ENCODE data around the gene DCLK3.

DCLK3 gene

DNA sequence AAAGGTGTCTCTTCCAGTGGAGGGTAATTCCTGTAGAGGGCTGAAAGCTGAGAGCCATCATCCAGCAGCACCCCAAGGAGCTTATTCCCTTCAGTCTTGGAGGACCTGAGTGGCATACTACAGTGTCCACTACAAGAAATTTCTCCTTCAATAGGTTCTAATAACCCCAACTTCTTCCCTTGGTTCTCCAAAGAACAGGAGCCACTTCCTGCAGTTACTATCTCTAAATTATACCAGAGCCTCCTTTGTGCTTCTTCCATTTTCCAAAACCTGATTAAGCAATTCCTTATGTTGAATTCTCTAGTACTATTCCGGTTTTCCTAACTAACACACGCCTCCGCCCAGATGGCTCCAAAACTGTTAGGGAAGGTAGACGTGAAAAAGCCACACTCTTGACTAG is 50.4 kb downstream of the DCLK3 start:
- FAIRE-seq (no peak), DNase-seq (ENCODE audit: extremely low spot score, insufficient read length, low read depth) (no peak)

DNA sequence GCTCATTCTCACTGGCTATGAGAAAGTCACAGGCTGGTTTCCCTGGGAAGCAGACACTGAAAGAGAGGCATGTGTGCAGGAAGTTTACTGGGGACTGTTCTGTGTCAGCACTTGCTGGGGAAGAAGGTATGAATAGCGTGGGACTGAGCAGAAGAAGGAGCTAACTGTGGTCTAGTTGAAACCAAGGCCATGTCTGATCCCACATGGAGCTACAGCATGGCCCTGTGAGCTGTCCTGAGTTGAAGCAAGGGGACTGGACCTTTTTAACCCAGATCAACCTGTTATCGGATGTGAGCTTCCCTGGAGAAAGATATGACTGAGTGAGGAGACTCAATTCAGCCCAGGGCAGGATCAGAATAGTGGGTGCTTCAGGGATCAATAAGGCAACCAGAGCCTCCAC is 53.7 kb downstream of the DCLK3 start:
- DNase-seq (ENCODE audit: extremely low spot score, insufficient read length, low read depth) (no peak), FAIRE-seq (no peak)

- no peak for FAIRE-seq
Observed at GRCh38 chr3:36709826-36710365, 54.5 kb downstream of the DCLK3 start.

DNA sequence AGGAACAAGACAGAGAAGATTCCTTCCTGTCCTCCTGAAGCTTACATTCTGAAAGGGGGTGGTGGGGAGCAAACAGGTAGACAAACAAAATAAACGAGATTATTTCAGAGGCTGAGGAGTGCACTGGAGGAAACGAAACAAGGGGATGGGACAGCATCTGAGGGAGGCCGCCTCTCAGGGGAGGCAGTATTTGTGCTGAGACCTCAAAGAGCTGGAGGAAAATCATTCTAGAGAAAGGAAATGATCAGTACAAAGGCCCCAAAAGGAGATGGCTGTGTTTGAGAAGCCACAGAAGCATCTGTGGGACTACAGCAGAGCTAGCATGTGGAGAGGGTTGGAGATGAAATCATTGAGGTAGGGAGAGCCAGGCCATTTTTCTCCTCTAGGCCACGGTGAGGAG is 55.1 kb downstream of the DCLK3 start:
- DNase-seq (ENCODE audit: extremely low spot score, insufficient read length, low read depth) (no peak), FAIRE-seq (no peak)

More at GRCh38 chr3:36709826-36710365, 54.5 kb downstream of the DCLK3 start:
- DNase-seq (ENCODE audit: extremely low spot score, insufficient read length, low read depth), result no peak

GRCh38 chr3:36707623-36708409 is 56.5 kb downstream of the DCLK3 start:
- FAIRE-seq (no peak), DNase-seq (ENCODE audit: extremely low spot score, insufficient read length, low read depth) (no peak)

DNA sequence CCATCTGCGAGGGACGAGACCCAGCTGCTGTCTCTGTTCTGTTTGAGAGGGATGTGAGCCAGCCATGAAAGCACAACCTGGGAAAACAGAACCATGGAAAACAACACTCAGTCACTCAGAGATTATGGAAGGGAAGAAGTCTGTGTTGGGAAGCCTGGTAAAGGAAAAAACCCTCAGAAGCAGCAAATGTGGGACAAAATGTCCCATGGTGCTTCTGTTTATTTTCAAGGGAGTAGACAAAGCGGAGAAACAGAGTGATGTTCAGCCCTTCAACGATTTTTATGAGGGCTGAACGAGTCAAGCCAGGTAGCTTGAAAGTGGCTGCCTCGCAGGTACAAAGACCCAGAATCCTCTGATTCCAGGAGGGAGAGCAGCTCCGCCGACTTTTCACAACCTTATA is 59.3 kb downstream of the DCLK3 start:
- FAIRE-seq (no peak), DNase-seq (ENCODE audit: extremely low spot score, insufficient read length, low read depth) (no peak)

DNA sequence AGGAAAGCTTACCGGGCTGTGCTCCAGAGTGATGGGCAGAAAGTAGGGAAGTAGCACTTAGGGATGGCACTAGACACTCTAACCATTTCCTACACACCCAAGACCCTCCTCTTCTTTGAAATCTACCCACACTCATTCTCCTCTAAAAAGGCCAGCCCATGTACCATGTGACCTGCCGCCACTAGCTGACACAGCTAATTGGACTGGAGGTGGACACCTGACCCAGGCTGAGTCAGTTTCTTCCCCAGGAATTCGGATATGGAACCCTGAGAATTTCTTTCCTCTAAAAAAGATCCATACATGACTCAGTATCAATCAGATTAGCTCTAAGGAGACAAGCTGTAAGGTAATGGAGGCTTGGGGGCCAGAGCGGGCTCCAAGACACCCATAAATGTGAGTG is 60.1 kb downstream of the DCLK3 start:
- FAIRE-seq (no peak), DNase-seq (ENCODE audit: extremely low spot score, insufficient read length, low read depth) (no peak)

- no peak for FAIRE-seq
Observed at GRCh38 chr3:36701249-36701572, 63.1 kb downstream of the DCLK3 start.

DNA sequence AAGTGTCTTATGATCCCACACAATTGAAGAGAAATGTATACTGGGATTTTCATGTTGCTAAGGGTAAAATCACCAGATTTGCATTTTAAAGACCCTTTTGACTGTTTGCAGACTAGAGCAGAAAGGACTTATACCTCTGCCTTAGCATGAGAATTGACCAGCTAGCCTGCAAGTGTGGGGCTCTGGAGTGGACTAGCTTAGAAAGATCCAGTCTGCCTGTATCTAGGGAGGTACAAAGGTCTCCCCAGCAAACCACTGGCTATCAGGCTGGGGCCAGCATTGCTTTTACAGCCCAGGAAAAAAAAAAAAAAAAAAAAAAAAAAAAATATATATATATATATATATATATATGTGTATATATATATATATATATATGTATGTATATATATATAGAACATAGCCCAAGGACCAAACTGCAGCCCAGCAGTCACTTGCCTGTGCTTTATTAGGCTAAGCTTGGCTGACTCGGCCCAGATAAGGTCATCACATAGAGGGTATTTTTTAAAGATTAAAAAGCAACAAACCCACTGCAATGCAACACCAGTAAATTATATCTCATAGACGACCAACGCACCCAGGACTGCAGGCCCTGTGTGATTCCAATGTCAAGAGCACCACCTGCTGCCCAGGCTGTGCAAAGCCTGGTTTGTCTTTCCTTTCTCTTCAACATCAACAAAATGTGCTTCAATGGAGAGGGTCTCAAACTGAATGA is 63.7 kb downstream of the DCLK3 start:
- peak; percentile 28 for DNase-seq (ENCODE audit: extremely low spot score, insufficient read length, low read depth)
- peak; percentile 62 for FAIRE-seq

More at GRCh38 chr3:36701249-36701572, 63.1 kb downstream of the DCLK3 start:
- no peak for DNase-seq (ENCODE audit: extremely low spot score, insufficient read length, low read depth)

DNA sequence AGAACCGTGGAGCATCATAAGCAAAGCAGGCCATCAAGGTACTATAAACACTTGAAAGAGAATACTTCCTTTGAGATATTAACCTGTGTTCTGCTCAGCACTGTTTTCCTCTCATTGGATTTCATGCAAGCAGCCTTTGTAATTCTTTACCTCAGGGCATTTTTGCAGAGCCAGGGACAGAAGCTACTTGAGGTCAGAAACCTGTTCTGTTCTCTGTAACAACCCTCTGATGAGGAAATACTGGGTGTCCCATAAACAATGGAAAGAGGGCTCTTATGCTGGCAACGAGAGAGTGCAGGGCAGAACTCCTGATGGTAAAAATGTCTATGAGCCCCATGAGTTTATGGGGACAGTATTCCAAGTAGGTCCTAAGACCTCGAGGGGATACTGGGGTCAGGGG is 66.0 kb downstream of the DCLK3 start:
- no peak for FAIRE-seq
- DNase-seq (ENCODE audit: extremely low spot score, insufficient read length, low read depth), result no peak

DNA sequence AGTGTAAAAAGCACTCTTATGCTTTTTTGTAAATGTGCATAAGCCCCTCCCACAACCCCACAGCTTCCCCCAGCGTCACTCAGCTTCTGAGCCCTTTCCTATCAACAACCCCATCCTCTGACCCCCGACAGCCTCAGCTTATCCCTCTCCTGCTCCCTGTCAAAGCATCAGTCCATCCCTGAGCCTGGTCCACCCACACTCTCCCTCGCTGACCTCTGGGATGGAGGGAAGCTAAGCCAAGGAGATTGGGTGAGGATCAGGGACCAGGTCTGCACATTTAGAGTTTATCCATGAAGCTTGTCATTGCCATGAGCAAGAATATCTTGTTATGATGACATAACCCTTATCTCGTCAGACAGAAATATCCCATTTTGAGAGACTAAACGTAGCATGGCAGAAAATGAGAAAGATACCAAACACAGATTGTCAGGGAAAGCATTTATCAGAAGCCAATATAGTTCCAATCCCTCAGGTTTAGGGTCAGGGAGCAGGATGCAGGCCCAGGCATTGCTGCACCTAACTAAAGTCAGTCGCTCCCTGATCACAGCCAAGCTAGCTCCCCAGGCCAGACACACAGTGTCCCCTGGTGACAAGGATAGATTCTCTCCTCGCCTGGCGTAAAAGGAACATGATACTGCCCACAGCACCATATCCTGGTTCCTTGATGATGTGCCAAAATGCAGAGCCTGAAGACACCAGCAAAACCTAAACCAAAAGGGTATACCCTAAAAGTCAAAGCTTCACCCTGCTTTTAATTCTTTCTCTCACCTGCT is 66.9 kb downstream of the DCLK3 start:
- no peak for DNase-seq (ENCODE audit: extremely low spot score, insufficient read length, low read depth)
- no peak for FAIRE-seq

- FAIRE-seq (no peak), DNase-seq (ENCODE audit: extremely low spot score, insufficient read length, low read depth) (no peak)
Observed at GRCh38 chr3:36696799-36697198, 67.6 kb downstream of the DCLK3 start.

DNA sequence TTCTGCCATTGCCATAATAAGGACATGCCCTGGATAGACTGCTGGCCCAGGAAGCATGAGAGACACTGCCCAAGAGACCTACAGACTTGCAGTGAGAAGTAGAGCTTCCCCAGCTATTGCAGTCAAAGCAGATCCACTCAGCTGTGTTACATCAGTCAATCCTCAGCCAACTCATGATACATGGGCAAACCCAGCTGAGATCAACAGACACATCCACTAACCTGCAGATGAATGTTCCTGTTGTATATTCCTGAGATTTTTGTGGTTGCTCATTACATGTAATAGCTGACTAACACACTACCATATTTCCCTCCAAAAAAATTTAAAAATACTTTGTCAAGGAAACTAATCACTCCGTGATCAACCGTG is 68.6 kb downstream of the DCLK3 start:
- DNase-seq (ENCODE audit: extremely low spot score, insufficient read length, low read depth), result no peak
- FAIRE-seq, result no peak

- DNase-seq (ENCODE audit: extremely low spot score, insufficient read length, low read depth), result no peak
- no peak for FAIRE-seq
Observed at GRCh38 chr3:36695113-36695768, 69.1 kb downstream of the DCLK3 start.

- FAIRE-seq (peak; percentile 35), DNase-seq (ENCODE audit: extremely low spot score, insufficient read length, low read depth) (no peak)
Observed at GRCh38 chr3:36693670-36694069, 70.7 kb downstream of the DCLK3 start.

- DNase-seq (ENCODE audit: extremely low spot score, insufficient read length, low read depth), result no peak
- no peak for FAIRE-seq
Observed at GRCh38 chr3:36689560-36689959, 74.8 kb downstream of the DCLK3 start.

DNA sequence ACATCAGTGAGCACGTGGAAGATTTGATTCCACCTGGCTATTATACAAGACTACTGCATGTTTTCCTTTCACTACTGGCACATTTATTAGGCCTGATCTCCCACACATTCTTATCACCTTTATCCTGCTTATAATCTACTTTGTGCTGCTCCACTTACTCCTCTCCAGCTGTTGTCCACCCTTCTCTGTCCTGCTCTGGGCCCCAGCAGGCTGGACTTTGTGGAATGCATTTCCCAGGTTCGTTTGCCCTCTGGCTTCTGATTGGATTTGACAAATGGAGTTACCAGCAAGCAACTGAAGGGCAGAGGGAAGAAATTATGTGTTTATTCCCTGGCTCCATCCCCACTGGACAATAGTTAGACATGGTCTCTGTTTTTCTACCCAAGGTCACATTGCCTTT is 75.5 kb downstream of the DCLK3 start:
- FAIRE-seq, result no peak
- no peak for DNase-seq (ENCODE audit: extremely low spot score, insufficient read length, low read depth)

DNA sequence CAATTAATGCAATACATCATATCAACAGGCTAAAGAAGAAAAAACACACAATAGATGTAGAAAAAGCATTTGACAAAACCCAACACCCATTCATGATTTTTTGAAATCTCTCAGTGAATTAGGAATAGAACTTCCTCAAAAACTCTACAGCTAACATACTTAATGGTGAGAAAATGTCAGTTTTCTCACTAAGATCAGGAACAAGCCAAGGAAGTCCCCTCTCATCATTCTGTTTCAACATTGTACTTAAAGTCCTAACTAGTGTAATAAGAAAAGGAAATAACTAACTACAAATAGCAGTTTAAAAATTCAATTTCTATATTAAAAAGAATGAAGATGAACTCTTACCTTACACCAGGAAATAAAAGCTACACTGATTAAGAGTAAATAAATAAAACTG is 77.8 kb downstream of the DCLK3 start:
- FAIRE-seq (no peak), DNase-seq (ENCODE audit: extremely low spot score, insufficient read length, low read depth) (no peak)

DNA sequence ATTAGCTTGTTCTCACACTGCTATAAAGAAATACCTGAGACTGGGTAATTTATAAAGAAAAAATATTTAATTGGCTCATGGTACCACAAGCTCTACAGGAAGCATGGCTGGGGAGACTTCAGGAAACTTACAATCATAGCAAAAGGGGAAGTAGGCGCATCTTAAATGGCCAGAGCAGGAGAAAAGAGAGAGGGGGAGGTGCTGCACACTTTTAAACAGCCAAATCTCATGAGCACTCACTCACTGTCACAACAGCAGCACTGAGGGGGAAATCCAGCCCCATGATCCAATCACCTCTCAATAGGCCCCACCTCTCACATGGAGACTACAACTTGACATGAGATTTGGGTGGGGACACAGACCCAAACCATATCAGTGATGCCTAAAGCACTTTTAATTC is 82.5 kb downstream of the DCLK3 start:
- DNase-seq (ENCODE audit: extremely low spot score, insufficient read length, low read depth), result no peak
- peak; percentile 53 for FAIRE-seq

DNA sequence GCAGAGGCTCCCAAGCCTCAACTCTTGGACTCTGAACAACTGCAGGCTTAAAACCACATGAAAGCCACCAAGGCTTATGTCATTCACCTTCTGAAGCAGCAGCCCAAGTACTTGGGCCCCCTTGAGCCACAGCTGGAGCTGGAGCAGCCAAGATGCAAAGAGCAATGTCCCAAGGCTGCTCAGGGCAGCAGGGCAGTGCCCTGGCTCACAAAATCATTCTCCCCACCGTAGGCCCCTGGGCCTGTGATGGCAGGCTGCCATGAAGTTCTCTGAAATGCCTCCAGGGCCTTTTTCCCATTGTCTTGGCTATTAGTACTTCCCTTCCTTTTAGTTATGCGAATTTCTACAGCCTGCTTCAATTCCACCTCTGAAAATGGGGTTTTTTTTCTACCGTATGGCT is 83.4 kb downstream of the DCLK3 start:
- no peak for FAIRE-seq
- no peak for DNase-seq (ENCODE audit: extremely low spot score, insufficient read length, low read depth)
